ENCODE results near the gene MYT1.

- TF ChIP-seq CTCF (IDR thresholded peaks at IDR 0.05) = no peak
- TF ChIP-seq POLR2A (IDR thresholded peaks at IDR 0.05) = no peak
Measured at GRCh38 chr20:64265201-64265600, 100.9 kb downstream of the MYT1 start.
